Muscle of leg (tissue), 11 donors: Measurements from ENCODE around the gene PHOSPHO1. TPM values are rescaled to one million over a fixed set of nuclear protein-coding genes. Genes with fewer than 3 reads are reported as not detected.
A peak's percentile ranks its signal among the peaks of the same experiment; 100 is the strongest.

Experiments used
- DNase-seq: peaks from one replicate; pipeline ENCODE4 v3.0.0; 2013
- H3K27ac ChIP-seq: one replicate; pipeline ENCODE4 v1.5.1; 2013; ENCODE audit warnings: mild to moderate bottlenecking, low read length, control low read depth
- H3K27me3 ChIP-seq: one replicate; pipeline ENCODE4 v1.6.1; 2013; ENCODE audit warnings: low read length; ENCODE audit not compliant: control insufficient read depth, insufficient read depth
- H3K36me3 ChIP-seq: one replicate; pipeline ENCODE4 v1.6.1; 2013; ENCODE audit warnings: low read length; ENCODE audit not compliant: control insufficient read depth, insufficient read depth
- H3K4me1 ChIP-seq: one replicate; pipeline ENCODE4 v1.6.1; 2013; ENCODE audit warnings: low read length; ENCODE audit not compliant: control insufficient read depth, insufficient read depth
- H3K4me3 ChIP-seq: one replicate; pipeline ENCODE4 v1.5.1; 2013; ENCODE audit warnings: low read length, control low read depth
- H3K9me3 ChIP-seq: replicated peaks from 2 replicates; pipeline ENCODE4 v1.6.1; 2013; ENCODE audit warnings: low read depth, low read length; ENCODE audit not compliant: control insufficient read depth
- WGBS: methylation state at CpG from one replicate; pipeline ENCODE4 v1.1.5; 2013; ENCODE audit warnings: missing lambda C conversion rate; ENCODE audit not compliant: insufficient coverage; 5-methylcytosine and 5-hydroxymethylcytosine counted together
- polyA plus RNA-seq, 8 donors: library from polyadenylated mRNA; unstranded; fragments of 120-200 nt; gene quantifications; one replicate each; pipeline versions ENCODE4 v1.2.1 to v1.2.3, GENCODE V29; 2013; ENCODE audit warnings: inconsistent platforms in 1 of 8, low replicate concordance in 1 of 8; ENCODE audit not compliant: insufficient read length in 8 of 8, insufficient read depth in 1 of 8
- total RNA-seq: library from RNA; stranded (reverse); fragments of 120-200 nt; gene quantifications from one replicate; pipeline ENCODE4 v1.2.4, GENCODE V29; 2013

PHOSPHO1 gene
- total and polyA plus RNA-seq, 9 donors = 6.4 to 22.3 (median 12.5) TPM

GRCh38 chr17:49210158-49211029 lies 20.2 kb downstream of the PHOSPHO1 start, which contains the start of the genes ABI3 and GNGT2:
Gene ABI3 (plus strand): TSS chr17:49210707. CDS start chr17:49210725, 18 bp downstream.
Gene GNGT2 (minus strand): TSS chr17:49210574. CDS start chr17:49207422, 3,152 bp downstream.
- Histone ChIP-seq H3K4me1 (peaks cover 13% of the 10 kb centered on the region), H3K36me3 (no peaks in the 10 kb centered on the region), H3K4me3 (peak within 1 kb of the TSS; percentile 37), H3K27ac (peak within 1 kb of the TSS; percentile 68), H3K9me3 (no peaks in the 10 kb centered on the region), H3K27me3 (peaks cover 17% of the 10 kb centered on the region)
- WGBS = 19% methylated on average over 22 of the region's 22 CpGs
- peak; percentile 68 for DNase-seq

DNA sequence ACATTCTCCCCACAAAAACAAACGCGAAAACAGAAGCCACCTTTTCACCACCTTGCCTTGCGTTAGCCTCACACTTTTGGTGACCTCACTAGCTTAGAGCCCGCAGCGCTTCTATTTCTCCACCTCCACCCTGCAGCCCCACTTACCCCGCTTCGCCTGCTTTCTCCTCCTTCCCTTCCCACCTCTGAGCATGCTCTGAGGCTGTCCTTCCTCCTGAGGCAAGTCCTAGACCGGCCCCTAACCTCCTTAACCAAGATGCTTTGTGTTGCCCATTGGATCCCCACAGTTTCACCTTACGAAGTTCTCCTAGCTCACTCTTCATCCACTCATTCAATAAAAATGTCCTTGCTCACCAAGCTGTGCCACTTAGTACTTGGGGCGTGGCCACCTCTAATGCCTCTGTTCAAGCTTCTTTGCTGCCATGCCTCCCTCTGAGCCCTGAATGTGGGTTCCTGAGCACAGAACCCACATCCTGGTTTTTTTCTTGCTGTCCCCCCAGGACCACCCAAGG lies 21.5 kb downstream of the PHOSPHO1 start:
- no peaks in the 10 kb centered on the region for H3K36me3 ChIP-seq
- H3K27me3 ChIP-seq = peaks cover 18% of the 10 kb centered on the region
- no peak overlapping the region for H3K4me3 ChIP-seq
- no peak overlapping the region for H3K27ac ChIP-seq
- 80% methylated on average over 10 of the region's 10 CpGs for WGBS
- H3K4me1 ChIP-seq = peaks cover 12% of the 10 kb centered on the region
- no peak for DNase-seq
- no peaks in the 10 kb centered on the region for H3K9me3 ChIP-seq

GRCh38 chr17:49204516-49204915 lies 26.1 kb downstream of the PHOSPHO1 start:
- Histone ChIP-seq H3K27ac (no peak overlapping the region), H3K27me3 (peaks cover 17% of the 10 kb centered on the region), H3K9me3 (no peaks in the 10 kb centered on the region), H3K4me1 (peaks cover 1% of the 10 kb centered on the region), H3K36me3 (no peaks in the 10 kb centered on the region), H3K4me3 (no peak overlapping the region)
- 94% methylated on average over 2 of the region's 2 CpGs for WGBS
- no peak for DNase-seq

GRCh38 chr17:49203796-49204195 lies 26.8 kb downstream of the PHOSPHO1 start:
- Histone ChIP-seq H3K27me3 (peaks cover 13% of the 10 kb centered on the region), H3K36me3 (no peaks in the 10 kb centered on the region), H3K27ac (no peak overlapping the region), H3K4me1 (no peaks in the 10 kb centered on the region), H3K4me3 (no peak overlapping the region), H3K9me3 (no peaks in the 10 kb centered on the region)
- no peak for DNase-seq
- 58% methylated on average over 2 of the region's 2 CpGs for WGBS

DNA sequence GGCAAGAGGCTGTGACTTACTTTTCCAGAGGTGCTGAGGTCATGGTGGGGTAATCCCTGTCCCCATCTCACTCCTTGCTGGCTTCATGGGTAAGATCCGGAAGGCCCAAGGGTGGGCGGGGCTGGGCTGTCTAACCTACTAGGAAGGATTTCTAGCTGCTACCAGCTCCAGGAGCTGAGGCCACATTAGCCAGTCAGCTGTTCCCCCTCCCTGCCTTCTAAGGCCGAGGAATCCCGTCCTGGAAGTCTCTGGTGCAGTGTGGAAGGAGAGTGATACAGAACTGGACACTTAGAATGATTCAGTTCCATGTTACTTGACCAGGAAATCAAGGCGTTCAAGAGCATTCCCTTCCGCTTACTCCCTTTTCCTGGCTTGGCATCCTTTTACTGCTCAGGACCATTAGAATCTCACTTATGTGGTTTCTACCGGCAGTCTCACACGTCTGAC lies 29.1 kb downstream of the PHOSPHO1 start:
- peaks cover 9% of the 10 kb centered on the region for H3K27me3 ChIP-seq
- no peak for DNase-seq
- no peaks in the 10 kb centered on the region for H3K4me1 ChIP-seq
- no peak overlapping the region for H3K27ac ChIP-seq
- no peaks in the 10 kb centered on the region for H3K36me3 ChIP-seq
- 65% methylated on average over 5 of the region's 8 CpGs for WGBS
- H3K9me3 ChIP-seq = no peaks in the 10 kb centered on the region
- no peak overlapping the region for H3K4me3 ChIP-seq

- DNase-seq = no peak
These were observed 30.0 kb downstream of the PHOSPHO1 start for GRCh38 chr17:49200423-49201083.

DNA sequence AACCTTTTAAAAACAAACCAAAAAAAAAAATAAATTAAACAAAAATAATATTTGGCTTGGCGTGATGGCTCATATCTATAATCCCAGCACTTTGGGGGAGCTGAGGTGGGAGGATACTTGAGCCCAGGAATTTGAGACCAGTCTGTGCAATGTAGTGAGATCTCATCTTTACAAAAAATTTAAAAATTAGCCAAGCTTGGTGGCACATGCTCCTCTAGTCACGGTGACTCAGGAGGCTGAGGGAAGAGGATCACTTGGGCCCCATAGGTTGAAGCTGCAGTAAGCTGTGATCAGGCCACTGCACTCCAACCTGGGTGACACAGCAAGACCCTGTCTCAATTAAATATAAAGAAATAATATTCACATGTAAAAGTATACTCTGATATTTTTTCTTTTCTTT lies 32.4 kb downstream of the PHOSPHO1 start:
- Histone ChIP-seq H3K27me3 (peaks cover 6% of the 10 kb centered on the region), H3K9me3 (no peaks in the 10 kb centered on the region), H3K4me3 (no peak overlapping the region), H3K4me1 (peaks cover 4% of the 10 kb centered on the region), H3K36me3 (no peaks in the 10 kb centered on the region), H3K27ac (no peak overlapping the region)
- no peak for DNase-seq
- no CpG with 5 or more reads among the region's 2 CpGs for WGBS

More at GRCh38 chr17:49200423-49201083, 30.0 kb downstream of the PHOSPHO1 start:
- H3K4me1 ChIP-seq = no peaks in the 10 kb centered on the region
- H3K4me3 ChIP-seq = no peak overlapping the region
- H3K27me3 ChIP-seq = peaks cover 9% of the 10 kb centered on the region
- no peaks in the 10 kb centered on the region for H3K9me3 ChIP-seq
- H3K27ac ChIP-seq = no peak overlapping the region
- WGBS = 76% methylated on average over 6 of the region's 13 CpGs
- no peaks in the 10 kb centered on the region for H3K36me3 ChIP-seq

- peaks cover 7% of the 10 kb centered on the region for H3K27me3 ChIP-seq
- 54% methylated on average over 4 of the region's 5 CpGs for WGBS
- no peak for DNase-seq
- H3K4me3 ChIP-seq = no peak overlapping the region
- no peak overlapping the region for H3K27ac ChIP-seq
- H3K9me3 ChIP-seq = no peaks in the 10 kb centered on the region
- no peaks in the 10 kb centered on the region for H3K36me3 ChIP-seq
- H3K4me1 ChIP-seq = peaks cover 4% of the 10 kb centered on the region
These were observed 33.1 kb downstream of the PHOSPHO1 start for GRCh38 chr17:49197346-49197998.

DNA sequence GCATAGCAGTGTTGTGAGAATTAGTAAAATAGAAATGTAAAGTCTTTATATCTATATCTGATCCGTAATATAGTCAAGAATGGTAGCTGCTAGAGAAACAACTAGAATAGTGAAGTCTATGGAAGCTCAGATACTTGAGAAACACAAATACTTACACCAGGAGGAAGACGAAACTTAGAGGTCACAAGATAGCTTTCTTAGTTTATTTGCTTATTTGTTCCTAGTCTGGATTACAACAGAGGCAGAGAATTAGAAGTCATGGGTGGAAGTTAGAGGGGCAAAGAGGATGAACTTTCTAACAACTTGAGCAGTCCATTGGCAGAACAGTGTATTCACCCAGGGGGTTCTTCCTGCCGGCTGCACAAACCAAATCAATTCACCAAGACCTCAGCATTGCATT lies 34.1 kb downstream of the PHOSPHO1 start:
- Histone ChIP-seq H3K27me3 (peaks cover 7% of the 10 kb centered on the region), H3K4me1 (peaks cover 4% of the 10 kb centered on the region), H3K27ac (no peak overlapping the region), H3K4me3 (no peak overlapping the region), H3K36me3 (no peaks in the 10 kb centered on the region), H3K9me3 (no peaks in the 10 kb centered on the region)
- DNase-seq = no peak
- no CpG with 5 or more reads among the region's 3 CpGs for WGBS
